B cell (primary cell): Measurements from ENCODE around the gene PRKN.

Experiments used
- CTCF ChIP-seq: fragments of 200-600 bp; IDR thresholded peaks from one replicate; pipeline ENCODE4 v1.8.0; 2022; ENCODE audit warnings: antibody characterized with exemption, mild to moderate bottlenecking
- EZH2 ChIP-seq: IDR thresholded peaks from 2 replicates; pipeline ENCODE4 v1.6.1; 2012; ENCODE audit warnings: borderline replicate concordance, low read depth, mild to moderate bottlenecking, moderate library complexity, low read length; ENCODE audit not compliant: insufficient read depth, poor library complexity, severe bottlenecking

- no peak for TF ChIP-seq CTCF
- no peak for TF ChIP-seq EZH2
Measured at GRCh38 chr6:161919691-161920090, 807.9 kb downstream of the PRKN start.
